ENCODE results near the gene MYOT.

GRCh38 chr5:137836298-137836697 lies 31.4 kb upstream of the MYOT start:
- TF ChIP-seq ZNF532 (CRISPR knock-in tag; IDR thresholded peaks at IDR 0.05; ENCODE audit: borderline replicate concordance) (no peak), ZBTB21 (CRISPR knock-in tag; IDR thresholded peaks at IDR 0.05; ENCODE audit: borderline replicate concordance) (no peak)
